ENCODE data around the gene FBXL7.

Gene FBXL7

DNA sequence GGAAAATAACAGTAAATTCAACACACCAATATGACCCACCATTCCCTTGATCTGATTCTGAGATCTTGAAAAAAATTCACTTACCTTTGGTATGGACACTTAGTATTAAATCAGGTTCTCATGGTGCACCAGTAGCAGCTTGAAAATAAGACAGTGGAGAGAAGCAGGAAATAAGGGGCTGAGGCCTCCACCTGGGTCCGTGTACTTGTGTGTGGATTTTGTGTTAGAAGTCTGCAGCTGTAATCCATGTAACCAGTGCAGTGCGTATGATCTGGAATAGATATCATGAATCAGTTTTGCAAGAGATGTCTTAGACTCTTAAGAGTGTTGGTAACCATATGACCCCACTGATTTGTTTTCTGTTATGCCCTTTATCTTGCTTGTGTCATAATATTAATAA, 107.1 kb downstream of the FBXL7 start:
- DNase-seq (ENCODE audit: extremely low read depth, low read depth): no peak
- TF ChIP-seq, protein P1, sequence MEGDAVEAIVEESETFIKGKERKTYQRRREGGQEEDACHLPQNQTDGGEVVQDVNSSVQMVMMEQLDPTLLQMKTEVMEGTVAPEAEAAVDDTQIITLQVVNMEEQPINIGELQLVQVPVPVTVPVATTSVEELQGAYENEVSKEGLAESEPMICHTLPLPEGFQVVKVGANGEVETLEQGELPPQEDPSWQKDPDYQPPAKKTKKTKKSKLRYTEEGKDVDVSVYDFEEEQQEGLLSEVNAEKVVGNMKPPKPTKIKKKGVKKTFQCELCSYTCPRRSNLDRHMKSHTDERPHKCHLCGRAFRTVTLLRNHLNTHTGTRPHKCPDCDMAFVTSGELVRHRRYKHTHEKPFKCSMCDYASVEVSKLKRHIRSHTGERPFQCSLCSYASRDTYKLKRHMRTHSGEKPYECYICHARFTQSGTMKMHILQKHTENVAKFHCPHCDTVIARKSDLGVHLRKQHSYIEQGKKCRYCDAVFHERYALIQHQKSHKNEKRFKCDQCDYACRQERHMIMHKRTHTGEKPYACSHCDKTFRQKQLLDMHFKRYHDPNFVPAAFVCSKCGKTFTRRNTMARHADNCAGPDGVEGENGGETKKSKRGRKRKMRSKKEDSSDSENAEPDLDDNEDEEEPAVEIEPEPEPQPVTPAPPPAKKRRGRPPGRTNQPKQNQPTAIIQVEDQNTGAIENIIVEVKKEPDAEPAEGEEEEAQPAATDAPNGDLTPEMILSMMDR (IDR thresholded peaks at IDR 0.05; ENCODE audit: low read depth, low read length, missing control alignments): no peak

DNA sequence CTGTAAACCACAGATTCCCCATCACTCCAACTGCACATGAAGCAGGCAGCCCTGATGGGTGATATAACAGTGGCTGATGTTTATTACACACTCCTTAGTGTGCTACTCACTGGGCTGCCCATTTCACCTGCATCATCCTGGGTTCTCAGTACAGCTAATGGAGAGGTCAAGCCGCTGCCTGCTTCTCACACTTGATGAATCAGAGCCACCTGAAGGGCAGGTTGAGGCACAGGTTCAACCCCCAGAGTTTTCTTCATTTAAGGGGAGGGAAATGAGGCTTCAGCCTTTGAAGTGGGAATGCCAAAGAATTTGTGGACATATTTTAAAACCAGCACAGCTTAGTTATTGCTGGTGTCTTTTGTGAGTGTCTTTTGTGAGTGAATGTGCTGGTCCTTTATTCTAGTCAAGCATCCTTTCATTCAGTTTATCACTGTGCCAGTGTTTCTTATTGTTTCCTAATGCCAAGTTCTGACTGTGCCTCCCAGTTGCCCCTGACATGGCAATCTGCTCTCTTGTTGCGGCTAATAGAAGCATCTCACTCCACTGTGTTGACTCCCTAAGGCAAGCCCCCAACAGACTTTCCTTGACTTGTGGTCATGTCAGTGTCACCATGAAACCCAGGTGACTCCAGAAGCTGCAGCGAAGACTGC, 109.2 kb downstream of the FBXL7 start:
- TF ChIP-seq, protein P1 (IDR thresholded peaks at IDR 0.05; ENCODE audit: low read depth, low read length, missing control alignments): no peak
- no peak for DNase-seq (ENCODE audit: extremely low read depth, low read depth)
- H3K4me3 ChIP-seq (replicated peaks; ENCODE audit: low read depth, low read length): no peak overlapping the region

More for the DNA sequence above, 107.1 kb downstream of the FBXL7 start:
- H3K4me3 ChIP-seq (replicated peaks; ENCODE audit: low read depth, low read length): no peak overlapping the region

DNA sequence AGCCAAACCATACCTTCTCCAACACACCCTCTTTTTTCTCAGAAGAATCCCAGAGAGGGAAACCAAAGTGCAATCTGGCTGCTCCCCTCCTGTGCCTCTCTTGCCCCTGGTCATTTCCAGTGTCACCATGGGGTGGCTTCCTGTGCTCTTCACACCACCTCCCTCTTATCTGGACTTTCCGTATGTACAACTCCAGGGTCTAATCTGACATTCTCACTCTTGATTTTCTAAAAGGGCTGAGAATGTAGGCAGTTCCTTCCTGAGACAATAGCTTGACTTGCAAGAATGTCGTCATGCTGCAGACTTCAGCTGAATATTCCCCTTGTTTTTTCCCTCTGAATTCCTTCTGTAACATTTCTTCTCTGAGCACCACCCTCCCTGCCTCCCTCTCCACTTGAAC, 110.2 kb downstream of the FBXL7 start:
- TF ChIP-seq, protein P1 (IDR thresholded peaks at IDR 0.05; ENCODE audit: low read depth, low read length, missing control alignments): no peak
- no peak for DNase-seq (ENCODE audit: extremely low read depth, low read depth)
- no peak overlapping the region for H3K4me3 ChIP-seq (replicated peaks; ENCODE audit: low read depth, low read length)

DNA sequence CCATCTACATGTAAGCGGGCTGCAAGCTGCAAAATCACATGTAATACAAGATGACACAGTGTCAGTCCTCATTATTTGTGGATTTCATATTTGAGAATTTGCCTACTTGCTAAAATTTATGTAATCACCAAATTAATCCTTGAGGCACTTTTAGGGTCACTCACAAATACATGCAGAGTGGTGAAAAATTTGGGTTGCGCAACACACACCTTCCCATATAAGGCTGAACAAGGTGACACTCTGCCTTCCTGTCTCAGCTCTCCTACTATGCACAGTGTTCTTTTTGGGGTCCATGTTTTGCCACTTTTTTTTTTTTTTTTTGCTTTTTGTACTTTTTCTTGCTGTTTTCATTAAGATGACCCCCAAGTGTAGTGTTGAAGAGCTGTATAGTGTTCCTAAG, 111.0 kb downstream of the FBXL7 start:
- no peak overlapping the region for H3K4me3 ChIP-seq (replicated peaks; ENCODE audit: low read depth, low read length)
- DNase-seq (ENCODE audit: extremely low read depth, low read depth): no peak
- TF ChIP-seq, protein P1 (IDR thresholded peaks at IDR 0.05; ENCODE audit: low read depth, low read length, missing control alignments): no peak

DNA sequence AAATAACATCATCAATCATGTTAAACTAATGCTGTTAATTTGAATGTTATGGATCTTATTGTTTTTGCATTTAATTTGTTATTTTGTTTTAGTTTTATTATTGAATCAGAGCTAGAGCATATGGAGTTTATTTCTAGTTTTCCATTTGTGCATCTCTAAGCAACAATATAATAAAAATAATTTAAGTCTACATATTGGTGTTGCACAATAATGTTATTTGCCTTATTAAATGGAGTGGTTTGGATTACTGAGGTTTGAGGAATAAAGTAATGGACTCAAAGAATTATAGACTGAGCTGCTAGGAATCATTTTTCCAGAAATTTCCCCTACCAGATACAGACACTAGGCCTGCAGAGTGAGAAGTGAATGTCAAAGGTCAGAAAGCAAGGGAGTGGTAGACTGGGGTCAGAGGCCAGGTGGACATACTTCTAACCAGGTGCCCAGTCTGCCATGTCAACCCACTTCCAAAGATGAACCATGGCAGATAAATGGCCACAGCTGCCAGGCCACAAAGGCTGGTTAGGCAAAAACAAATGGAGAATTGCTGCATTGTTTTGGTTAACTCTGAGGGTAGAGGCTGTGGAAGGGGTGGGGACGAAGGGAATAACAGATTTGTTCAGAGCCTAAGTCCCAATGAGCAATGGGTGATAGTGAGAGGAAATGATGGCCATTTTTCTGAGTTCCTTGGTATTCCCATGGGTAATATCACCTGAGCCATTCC, 113.1 kb downstream of the FBXL7 start:
- DNase-seq (ENCODE audit: extremely low read depth, low read depth): no peak
- TF ChIP-seq, protein P1 (IDR thresholded peaks at IDR 0.05; ENCODE audit: low read depth, low read length, missing control alignments): no peak
- no peak overlapping the region for H3K4me3 ChIP-seq (replicated peaks; ENCODE audit: low read depth, low read length)

DNA sequence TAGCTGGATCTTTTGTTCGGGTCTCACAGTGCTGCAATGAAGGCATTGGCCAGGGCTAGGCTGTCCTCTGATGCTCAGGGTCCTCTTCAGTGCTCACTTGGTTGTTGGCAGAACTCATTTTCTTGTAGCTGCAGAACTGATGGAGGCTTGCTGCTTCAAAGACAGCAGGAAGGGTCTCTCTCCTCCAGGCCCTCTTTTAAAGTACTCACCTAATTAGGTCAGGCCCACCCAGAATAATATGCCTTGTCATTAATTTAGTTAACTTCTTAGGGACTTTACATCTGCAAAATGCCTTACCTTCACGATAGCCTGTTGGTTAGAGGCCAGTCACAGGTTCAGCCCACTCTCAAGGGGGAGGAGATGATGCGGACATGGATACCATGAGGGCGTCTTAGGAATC, 114.7 kb downstream of the FBXL7 start:
- TF ChIP-seq, protein P1 (IDR thresholded peaks at IDR 0.05; ENCODE audit: low read depth, low read length, missing control alignments): no peak
- DNase-seq (ENCODE audit: extremely low read depth, low read depth): no peak
- H3K4me3 ChIP-seq (replicated peaks; ENCODE audit: low read depth, low read length): no peak overlapping the region
